HG03025 (cell line): Measurements from ENCODE around the gene CAPZA1.
"Not testable (repeated sequence)": the region's sequence is repeated elsewhere in the genome, so short reads cannot be mapped to it uniquely, and the experiment has no call there.

Source experiments
- ATAC-seq: cut with Tn5 transposase; IDR thresholded peaks from one replicate; pipeline ENCODE4 v1.9.1; 2021; ENCODE audit warnings: mild to moderate bottlenecking, moderate library complexity; ENCODE audit not compliant: unreplicated experiment, low FRiP score

The CAPZA1 gene

DNA sequence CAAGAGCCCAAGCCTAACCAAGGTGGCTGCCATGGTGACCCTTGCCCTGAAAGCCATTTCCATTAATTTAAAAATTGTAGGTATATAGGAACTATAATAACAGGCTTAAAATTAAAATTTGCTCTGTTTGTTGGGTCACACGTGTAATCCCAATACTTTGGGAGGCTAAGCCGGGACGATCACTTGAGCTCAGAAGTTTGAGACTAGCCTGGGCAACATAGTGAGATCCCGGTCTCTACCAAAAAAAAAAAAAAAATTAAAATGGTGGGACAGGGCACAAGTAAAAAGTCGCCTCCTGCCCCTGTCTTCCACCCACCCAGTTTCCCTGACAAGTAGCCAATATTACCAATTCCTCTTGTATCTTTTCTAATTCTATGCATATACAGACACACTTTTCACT lies 6.6 kb downstream of the CAPZA1 start:
- ATAC-seq = no peak

- no peak for ATAC-seq
Observed at GRCh38 chr1:112626887-112627286, 7.3 kb downstream of the CAPZA1 start.

- no peak for ATAC-seq
Observed at GRCh38 chr1:112628516-112628915, 8.9 kb downstream of the CAPZA1 start.

DNA sequence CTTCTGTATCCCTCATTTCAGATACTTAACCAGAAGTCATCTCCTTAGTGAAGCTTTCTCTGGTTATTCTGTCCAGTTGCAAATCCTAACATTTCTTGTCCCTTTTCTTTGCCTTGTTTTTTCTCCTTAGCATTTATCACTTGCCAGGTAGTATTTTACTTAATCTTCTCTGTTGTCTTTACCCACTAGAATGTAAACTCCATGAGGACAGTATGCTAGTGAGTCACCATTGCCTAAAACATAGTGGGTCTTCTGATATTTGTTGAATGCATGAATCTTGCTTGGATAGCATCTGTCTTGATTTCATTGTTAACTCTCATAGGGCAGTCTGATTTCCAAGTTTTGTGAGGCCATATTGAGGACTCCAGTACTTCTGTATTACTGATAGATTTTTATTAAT lies 9.6 kb downstream of the CAPZA1 start:
- ATAC-seq = no peak

GRCh38 chr1:112633628-112634027 lies 14.0 kb downstream of the CAPZA1 start:
- no peak for ATAC-seq

GRCh38 chr1:112634367-112634766 lies 14.7 kb downstream of the CAPZA1 start:
- ATAC-seq = no peak

GRCh38 chr1:112636056-112636455 lies 16.4 kb downstream of the CAPZA1 start:
- no peak for ATAC-seq

- no peak for ATAC-seq
Observed at GRCh38 chr1:112636597-112637253, 17.1 kb downstream of the CAPZA1 start.

- no peak for ATAC-seq
Observed at GRCh38 chr1:112637254-112638109, 17.9 kb downstream of the CAPZA1 start.

- ATAC-seq = no peak
Observed at GRCh38 chr1:112638110-112638428, 18.4 kb downstream of the CAPZA1 start.

DNA sequence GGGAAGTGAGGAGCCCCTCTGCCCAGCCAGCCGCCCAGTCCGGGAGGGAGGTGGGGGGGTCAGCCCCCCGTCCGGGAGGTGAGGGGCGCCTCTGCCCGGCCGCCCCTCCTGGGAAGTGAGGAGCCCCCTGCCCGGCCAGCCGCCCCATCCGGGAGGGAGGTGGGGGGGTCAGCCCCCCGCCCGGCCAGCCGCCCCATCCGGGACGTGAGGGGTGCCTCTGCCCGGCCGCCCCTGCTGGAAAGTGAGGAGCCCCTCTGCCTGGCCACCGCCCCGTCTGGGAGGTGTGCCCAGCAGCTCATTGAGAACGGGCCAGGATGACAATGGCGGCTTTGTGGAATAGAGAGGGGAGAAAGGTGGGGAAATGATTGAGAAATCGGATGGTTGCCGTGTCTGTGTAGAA lies 20.8 kb downstream of the CAPZA1 start:
- not testable (repeated sequence) for ATAC-seq

DNA sequence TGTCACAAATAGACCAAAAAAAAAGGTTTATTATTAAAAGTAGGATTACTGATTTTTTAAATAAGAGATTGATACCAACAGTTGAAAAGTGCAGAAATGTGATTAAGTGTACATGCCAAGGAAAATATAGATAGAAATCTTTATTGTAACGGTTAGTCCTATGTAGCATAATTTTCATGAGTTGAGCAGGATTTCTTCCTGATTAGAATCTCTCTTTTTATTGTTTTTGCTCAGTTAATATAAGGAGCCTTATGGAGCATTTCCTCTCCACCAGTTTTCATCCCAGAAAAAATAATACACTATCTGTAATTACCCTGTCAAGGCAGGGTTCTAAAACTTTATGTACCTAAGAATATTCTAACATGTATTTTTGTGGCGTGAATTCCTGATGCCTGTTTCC lies 23.4 kb downstream of the CAPZA1 start:
- no peak for ATAC-seq

DNA sequence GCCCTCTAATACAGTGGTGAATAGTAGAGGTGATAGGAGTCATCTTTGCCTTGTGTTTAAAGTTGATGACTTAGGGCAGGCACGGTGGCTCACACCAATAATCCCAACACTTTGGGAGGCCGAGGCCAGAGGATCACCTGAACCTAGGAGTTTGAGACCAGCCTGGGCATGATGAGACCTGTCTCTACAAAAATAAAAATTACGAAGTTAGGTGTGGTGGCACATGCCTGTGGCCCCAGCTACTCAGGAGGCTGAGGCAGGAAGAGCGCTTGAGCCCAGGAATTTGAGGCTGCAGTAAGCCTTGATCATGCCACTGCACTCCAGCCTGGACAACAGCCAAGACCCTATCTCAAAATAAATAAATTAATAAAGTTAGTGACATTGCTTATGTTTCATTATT lies 26.6 kb downstream of the CAPZA1 start:
- ATAC-seq = no peak

- no peak for ATAC-seq
Observed at GRCh38 chr1:112651205-112651604, 31.6 kb downstream of the CAPZA1 start.

- ATAC-seq = no peak
Observed at GRCh38 chr1:112665857-112666256, 46.2 kb downstream of the CAPZA1 start.

- no peak for ATAC-seq
Observed at GRCh38 chr1:112666946-112667345, 47.3 kb downstream of the CAPZA1 start.

- ATAC-seq = no peak
Observed at GRCh38 chr1:112672009-112672408, 52.4 kb downstream of the CAPZA1 start.

- ATAC-seq = no peak
Observed at GRCh38 chr1:112672842-112673241, 53.2 kb downstream of the CAPZA1 start.

DNA sequence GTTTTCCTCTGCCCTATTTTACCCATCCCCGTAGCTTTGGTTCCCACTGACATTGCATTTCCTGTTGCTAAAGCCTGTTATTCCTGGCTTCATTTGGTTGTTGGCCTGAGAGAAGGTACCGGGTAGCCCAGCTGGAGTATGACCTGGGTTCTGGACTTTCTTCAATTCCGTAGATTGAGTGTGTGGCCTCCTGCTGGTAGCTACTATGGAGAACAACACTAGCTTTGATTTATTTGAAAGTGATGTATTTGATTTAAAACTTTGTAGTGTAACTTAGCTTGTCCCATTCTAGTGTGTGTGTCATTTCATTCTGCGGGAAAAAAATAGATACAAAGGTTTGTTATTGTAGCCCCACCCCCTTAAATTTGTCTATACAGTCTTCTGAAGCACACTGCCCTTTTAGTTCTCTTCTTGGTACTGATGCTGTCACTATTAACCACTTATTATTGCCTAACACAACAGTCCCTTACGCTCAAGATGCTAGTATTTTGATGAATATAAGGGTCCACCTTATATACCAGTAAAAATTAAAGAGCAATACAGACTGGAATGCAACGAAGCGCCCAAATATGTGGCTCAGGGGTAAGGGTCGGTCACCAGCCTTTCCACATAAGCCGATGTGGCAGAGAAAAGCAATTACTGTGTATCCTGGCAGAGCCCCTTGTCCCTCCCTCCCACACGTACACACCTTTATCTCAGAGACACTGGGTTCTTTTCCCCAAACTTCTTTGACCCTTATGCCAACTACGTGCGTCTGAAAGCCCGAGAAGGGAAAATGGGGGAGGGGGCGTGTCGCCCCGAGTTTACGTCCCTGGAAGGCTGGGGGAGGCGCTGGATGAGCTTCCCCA lies 54.2 kb downstream of the CAPZA1 start:
- ATAC-seq = no peak

- peak; percentile 63 for ATAC-seq
Observed at GRCh38 chr1:112674440-112674985, 54.9 kb downstream of the CAPZA1 start, which contains the start of gene MOV10. Gene MOV10, plus strand, starts transcription at chr1:112674659. Its CDS starts 254 bp downstream, at chr1:112674913.
